OCI-LY1 (cell line): ENCODE data around the gene VSIG4.

Experiments
- EZH2 ChIP-seq: fragments of 200-600 bp; sonication (generic), shearing (Covaris generic); IDR thresholded peaks from 2 replicates; pipeline ENCODE4 v1.8.0; 2017; ENCODE audit warnings: borderline replicate concordance, mixed run types, mild to moderate bottlenecking, antibody characterized with exemption, low read length, moderate library complexity, mixed read lengths
- TF ChIP-seq, protein P1 (sequence below): fragments of 200-600 bp; sonication (generic), shearing (Covaris generic); IDR thresholded peaks from 2 replicates; pipeline ENCODE4 v1.5.1; 2017; ENCODE audit warnings: mild to moderate bottlenecking, antibody characterized with exemption, low read length, moderate library complexity, mixed read lengths

DNA sequence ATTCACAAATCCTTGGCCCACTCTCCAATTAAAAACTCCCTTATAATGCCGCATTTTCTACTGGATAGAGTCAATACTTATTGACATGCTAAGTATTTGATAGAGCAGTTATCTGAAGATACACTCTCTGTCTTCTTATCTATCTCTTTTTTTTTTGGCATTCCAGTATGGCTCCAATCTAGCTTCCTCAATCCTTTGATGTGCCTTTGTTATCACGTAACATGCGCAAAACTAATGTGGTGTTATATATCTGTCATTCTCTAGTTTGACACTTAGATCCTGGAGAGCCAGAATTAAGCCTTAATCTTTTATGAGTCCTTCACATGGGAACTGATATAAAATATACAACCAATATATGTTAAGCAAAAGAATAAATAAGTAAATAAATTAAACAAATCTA is 54.7 kb downstream of the VSIG4 start:
- TF ChIP-seq, protein P1, sequence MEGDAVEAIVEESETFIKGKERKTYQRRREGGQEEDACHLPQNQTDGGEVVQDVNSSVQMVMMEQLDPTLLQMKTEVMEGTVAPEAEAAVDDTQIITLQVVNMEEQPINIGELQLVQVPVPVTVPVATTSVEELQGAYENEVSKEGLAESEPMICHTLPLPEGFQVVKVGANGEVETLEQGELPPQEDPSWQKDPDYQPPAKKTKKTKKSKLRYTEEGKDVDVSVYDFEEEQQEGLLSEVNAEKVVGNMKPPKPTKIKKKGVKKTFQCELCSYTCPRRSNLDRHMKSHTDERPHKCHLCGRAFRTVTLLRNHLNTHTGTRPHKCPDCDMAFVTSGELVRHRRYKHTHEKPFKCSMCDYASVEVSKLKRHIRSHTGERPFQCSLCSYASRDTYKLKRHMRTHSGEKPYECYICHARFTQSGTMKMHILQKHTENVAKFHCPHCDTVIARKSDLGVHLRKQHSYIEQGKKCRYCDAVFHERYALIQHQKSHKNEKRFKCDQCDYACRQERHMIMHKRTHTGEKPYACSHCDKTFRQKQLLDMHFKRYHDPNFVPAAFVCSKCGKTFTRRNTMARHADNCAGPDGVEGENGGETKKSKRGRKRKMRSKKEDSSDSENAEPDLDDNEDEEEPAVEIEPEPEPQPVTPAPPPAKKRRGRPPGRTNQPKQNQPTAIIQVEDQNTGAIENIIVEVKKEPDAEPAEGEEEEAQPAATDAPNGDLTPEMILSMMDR, result no peak
- TF ChIP-seq EZH2, result no peak
